LNCAP (cell line): Measurements from ENCODE around the gene SARS1.

Experiments used
- CTCF ChIP-seq: fragments of 450-650 bp; IDR thresholded peaks from 2 replicates; pipeline ENCODE4 v1.5.1; 2017; ENCODE audit warnings: mild to moderate bottlenecking

Gene SARS1

GRCh38 chr1:109188200-109188599 is 25.5 kb upstream of the SARS1 start:
- TF ChIP-seq CTCF, result no peak

GRCh38 chr1:109188781-109189180 is 24.9 kb upstream of the SARS1 start:
- TF ChIP-seq CTCF, result no peak

GRCh38 chr1:109190189-109190588 is 23.5 kb upstream of the SARS1 start:
- TF ChIP-seq CTCF, result no peak

GRCh38 chr1:109191377-109191776 is 22.3 kb upstream of the SARS1 start:
- no peak for TF ChIP-seq CTCF

GRCh38 chr1:109191891-109192290 is 21.8 kb upstream of the SARS1 start:
- no peak for TF ChIP-seq CTCF

- TF ChIP-seq CTCF, result no peak
Observed at GRCh38 chr1:109192433-109192832, 21.3 kb upstream of the SARS1 start.

GRCh38 chr1:109193653-109194590 is 19.8 kb upstream of the SARS1 start:
- TF ChIP-seq CTCF, result peak; percentile 89
